Measurements from ENCODE around the gene SORBS2. TPM values are rescaled to one million over a fixed set of nuclear protein-coding genes. Genes with fewer than 3 reads are reported as not detected.
A peak's percentile ranks its signal among the peaks of the same experiment; 100 is the strongest.

SORBS2 gene
- total and polyA plus RNA-seq, 2 of the 4 experiments (the other 2 are of a cell fraction) = 0.18 TPM; not detected in 1

- H3K4me3 ChIP-seq (ENCODE audit: insufficient read depth, low read depth, low read length) = no peak overlapping the region
- peak overlapping the region; percentile 82 for H2AFZ ChIP-seq (replicated peaks; ENCODE audit: low read length, poor library complexity)
- H3K4me2 ChIP-seq (ENCODE audit: low read depth, low read length) = peak overlapping the region; percentile 80
- in situ Hi-C loops (cut with MboI; ENCODE audit: low sequenced_read_pairs) = no loop called here
- peak overlapping the region; percentile 94 for H3K4ac ChIP-seq (ENCODE audit: low read depth, low read length)
- H3K4me1 ChIP-seq (ENCODE audit: control insufficient read depth, insufficient read depth, low read length) = peaks cover 24% of the 10 kb centered on the region
- POLR2A ChIA-PET (ENCODE audit: unreplicated experiment) = interaction anchor here (0.7 kb wide), 1 partner anchor 21 kb away, joined by 3 read pairs; no protein-coding TSS in a partner anchor
- H3K56ac ChIP-seq (ENCODE audit: extremely low read depth, insufficient read depth, low read length) = peak overlapping the region; percentile 58; the same call in 1 of the 2 replicates
- peak overlapping the region; percentile 89 for H4K91ac ChIP-seq (ENCODE audit: insufficient read depth, low read depth, low read length)
- peak overlapping the region; percentile 84 for H2BK20ac ChIP-seq (ENCODE audit: low read depth, low read length)
- no peaks in the 10 kb centered on the region for H3K27me3 ChIP-seq (ENCODE audit: control insufficient read depth, insufficient read depth, low read length)
- peak overlapping the region; percentile 88 for H4K5ac ChIP-seq (ENCODE audit: low read depth, low read length)
- H3K14ac ChIP-seq (replicated peaks; ENCODE audit: low read depth, low read length) = peak overlapping the region; percentile 31
- H2AK9ac ChIP-seq (replicated peaks; ENCODE audit: low read depth, low read length, poor library complexity) = peak overlapping the region; percentile 47
- peak overlapping the region; percentile 49 for H3K9ac ChIP-seq (ENCODE audit: low read depth, low read length)
- CTCF ChIA-PET = interaction anchor here (1.1 to 1.4 kb wide), 2 partner anchors 9 to 182 kb away, joined by 4 to 5 read pairs; no protein-coding TSS in a partner anchor
- no TSS peak for BruUV-seq (replicated peaks)
- peak overlapping the region; percentile 89 for H2AK5ac ChIP-seq (ENCODE audit: low read depth, low read length)
- H3K36me3 ChIP-seq (ENCODE audit: control insufficient read depth, insufficient read depth, low read length) = no peaks in the 10 kb centered on the region
- peak overlapping the region; percentile 84 for H3K18ac ChIP-seq (ENCODE audit: low read depth, low read length)
- peak overlapping the region; percentile 93 for H2BK120ac ChIP-seq (ENCODE audit: low read depth, low read length)
- peak overlapping the region; percentile 75 for H3K23ac ChIP-seq (ENCODE audit: low read depth, low read length)
- TF ChIP-seq POLR2A (IDR thresholded peaks at IDR 0.05; ENCODE audit: low read depth, low read length) = no peak
- TF ChIP-seq RFX5 (IDR thresholded peaks at IDR 0.05; ENCODE audit: low read depth, low read length) = no peak
- TF ChIP-seq USF2 (IDR thresholded peaks at IDR 0.05; ENCODE audit: low read depth, low read length) = no peak
- no peak for TF ChIP-seq CHD1 (IDR thresholded peaks at IDR 0.05; ENCODE audit: low read depth, low read length)
- no peak for TF ChIP-seq MXI1 (IDR thresholded peaks at IDR 0.05; ENCODE audit: borderline replicate concordance, low read depth, low read length)
- no peak for TF ChIP-seq FOS (IDR thresholded peaks at IDR 0.05; ENCODE audit: low read depth, low read length)
- TF ChIP-seq RAD21 (IDR thresholded peaks at IDR 0.05; ENCODE audit: low read length) = no peak
- TF ChIP-seq CEBPB (IDR thresholded peaks at IDR 0.05; ENCODE audit: low read depth, low read length) = no peak
- TF ChIP-seq ELK1 (IDR thresholded peaks at IDR 0.05; ENCODE audit: borderline replicate concordance, low read depth, low read length) = no peak
- no peak for TF ChIP-seq CTCF (conservative IDR thresholded peaks at IDR 0.05; ENCODE audit: low read depth, low read length)
- TF ChIP-seq BHLHE40 (IDR thresholded peaks at IDR 0.05; ENCODE audit: low read depth, low read length) = no peak
- no peak for TF ChIP-seq NFE2L2 (IDR thresholded peaks at IDR 0.05; ENCODE audit: low read depth, low read length)
- no peak for TF ChIP-seq SMC3 (IDR thresholded peaks at IDR 0.05; ENCODE audit: low read depth, low read length)
- TF ChIP-seq MAFK (IDR thresholded peaks at IDR 0.05; ENCODE audit: low read depth, low read length) = no peak
- no peak for TF ChIP-seq MAZ (IDR thresholded peaks at IDR 0.05; ENCODE audit: borderline replicate concordance, low read depth, low read length)
- TF ChIP-seq RCOR1 (IDR thresholded peaks at IDR 0.05; ENCODE audit: insufficient replicate concordance, low read length) = no peak
- ATAC-seq (ENCODE audit: low read depth) = peak; percentile 23
- H3K27ac ChIP-seq (ENCODE audit: insufficient read depth, low read length) = peak overlapping the region; percentile 91
- intact Hi-C loops (cut with micrococcal nuclease) = loop anchor here (2.0 kb wide), 2 partner anchors 47 to 75 kb away; no protein-coding TSS in a partner anchor
- peak; percentile 26 for DNase-seq
- dilution Hi-C loops (cut with HindIII; ENCODE audit: low sequenced_read_pairs, unreplicated experiment) = no loop called here
- peak overlapping the region; percentile 67 for H2BK5ac ChIP-seq (ENCODE audit: low read depth, low read length, poor library complexity, severe bottlenecking)
- H4K20me1 ChIP-seq (ENCODE audit: insufficient read depth, low read length) = no peaks in the 10 kb centered on the region
- no peaks in the 10 kb centered on the region for H3K79me1 ChIP-seq (ENCODE audit: low read depth in 1 of 2, low read length in 2 of 2)
- WGBS, 2 experiments (ENCODE audit: extremely low coverage in 2 of 2, insufficient read length in 1 of 2) = 20% methylated on average over 1 of the region's 6 CpGs; no CpG with 5 or more reads in 1 of the 2 experiments
- H3K9me1 ChIP-seq (ENCODE audit: insufficient read depth, low read length) = peaks cover 16% of the 10 kb centered on the region
- H2BK15ac ChIP-seq (ENCODE audit: low read depth, low read length) = peak overlapping the region; percentile 82
- no peaks in the 10 kb centered on the region for H3K9me3 ChIP-seq (ENCODE audit: control insufficient read depth, insufficient read depth, low read length)
- H4K8ac ChIP-seq (ENCODE audit: low read depth in 2 of 2, low read length in 2 of 2) = peak overlapping the region; percentile 74 to 85
Measured at GRCh38 chr4:185839770-185840169, 27.8 kb upstream of the SORBS2 start.

Measured in IMR-90 (cell line).